Epithelial cell of proximal tubule (primary cell): ENCODE data around the gene LARGE2. TPM values are rescaled to one million over a fixed set of nuclear protein-coding genes. Genes with fewer than 3 reads are reported as not detected.
A peak's percentile ranks its signal among the peaks of the same experiment; 100 is the strongest.

Source experiments
- DNase-seq: peaks from one replicate; pipeline ENCODE4 v3.0.0-alpha.2; 2011; ENCODE audit warnings: low read depth
- H3K4me3 ChIP-seq: 2 replicates; pipeline ENCODE4 v1.5.1; 2011; ENCODE audit warnings: low read depth, mild to moderate bottlenecking, low read length
- total RNA-seq: library from RNA; depleted of rRNA; stranded (reverse); fragments of >200 nt; gene quantifications from 2 replicates; pipeline ENCODE4 v1.2.3, GENCODE V29; 2015
- TF ChIP-seq, protein P1 (sequence below): conservative IDR thresholded peaks from 2 replicates; pipeline ENCODE4 v1.5.1; 2012; ENCODE audit warnings: low read depth, mild to moderate bottlenecking, low read length

Gene LARGE2
- total RNA-seq, 1 donor from 2014 or later: 3.3 TPM

DNA sequence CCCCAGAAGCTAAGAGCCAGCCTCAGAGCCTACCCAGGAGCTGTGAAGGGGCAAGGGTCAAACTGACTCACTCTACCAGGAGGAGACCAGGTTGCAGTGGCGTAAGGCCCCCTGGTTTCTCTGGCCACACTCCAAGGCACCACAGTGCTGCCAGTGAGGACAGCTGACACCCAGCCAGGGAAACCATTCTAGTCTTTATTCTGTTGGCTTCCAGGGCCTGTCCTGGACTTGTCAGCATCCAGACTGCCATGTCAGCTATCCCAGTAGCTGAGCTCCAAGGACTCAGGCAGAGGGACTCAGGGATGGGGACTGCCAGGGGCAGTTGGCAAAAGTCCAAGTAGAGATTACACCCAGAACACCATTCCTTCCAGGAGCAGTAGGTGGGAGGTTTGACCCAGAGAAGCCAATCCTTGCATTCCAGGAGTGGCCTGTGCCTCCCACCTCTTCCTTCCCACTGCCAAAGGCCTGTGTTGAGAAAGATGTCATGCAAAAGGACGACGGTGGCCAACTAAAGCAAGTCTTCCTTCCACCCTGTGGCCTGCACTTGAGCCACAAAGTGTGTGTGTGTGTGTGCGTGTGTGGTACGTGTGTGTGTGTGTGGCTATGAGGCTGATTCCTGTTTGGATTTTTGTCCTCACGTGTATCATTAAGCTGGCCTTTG is 40.6 kb upstream of the LARGE2 start:
- TF ChIP-seq, protein P1, sequence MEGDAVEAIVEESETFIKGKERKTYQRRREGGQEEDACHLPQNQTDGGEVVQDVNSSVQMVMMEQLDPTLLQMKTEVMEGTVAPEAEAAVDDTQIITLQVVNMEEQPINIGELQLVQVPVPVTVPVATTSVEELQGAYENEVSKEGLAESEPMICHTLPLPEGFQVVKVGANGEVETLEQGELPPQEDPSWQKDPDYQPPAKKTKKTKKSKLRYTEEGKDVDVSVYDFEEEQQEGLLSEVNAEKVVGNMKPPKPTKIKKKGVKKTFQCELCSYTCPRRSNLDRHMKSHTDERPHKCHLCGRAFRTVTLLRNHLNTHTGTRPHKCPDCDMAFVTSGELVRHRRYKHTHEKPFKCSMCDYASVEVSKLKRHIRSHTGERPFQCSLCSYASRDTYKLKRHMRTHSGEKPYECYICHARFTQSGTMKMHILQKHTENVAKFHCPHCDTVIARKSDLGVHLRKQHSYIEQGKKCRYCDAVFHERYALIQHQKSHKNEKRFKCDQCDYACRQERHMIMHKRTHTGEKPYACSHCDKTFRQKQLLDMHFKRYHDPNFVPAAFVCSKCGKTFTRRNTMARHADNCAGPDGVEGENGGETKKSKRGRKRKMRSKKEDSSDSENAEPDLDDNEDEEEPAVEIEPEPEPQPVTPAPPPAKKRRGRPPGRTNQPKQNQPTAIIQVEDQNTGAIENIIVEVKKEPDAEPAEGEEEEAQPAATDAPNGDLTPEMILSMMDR: no peak
- H3K4me3 ChIP-seq: no peak overlapping the region
- no peak for DNase-seq

GRCh38 chr11:45884596-45885185 is 37.8 kb upstream of the LARGE2 start:
- TF ChIP-seq, protein P1: no peak
- no peak overlapping the region for H3K4me3 ChIP-seq
- no peak for DNase-seq

- no peak for DNase-seq
- TF ChIP-seq, protein P1: no peak
- peak within 1 kb of the TSS; percentile 54 for H3K4me3 ChIP-seq
Observed at GRCh38 chr11:45885274-45885920, 37.1 kb upstream of the LARGE2 start, which contains the start of gene MAPK8IP1. Gene MAPK8IP1 (plus strand): TSS chr11:45885651. CDS start chr11:45885821, 170 bp downstream.

GRCh38 chr11:45885921-45886721 is 36.3 kb upstream of the LARGE2 start:
- peak overlapping the region; percentile 54 for H3K4me3 ChIP-seq
- no peak for DNase-seq
- TF ChIP-seq, protein P1: no peak

DNA sequence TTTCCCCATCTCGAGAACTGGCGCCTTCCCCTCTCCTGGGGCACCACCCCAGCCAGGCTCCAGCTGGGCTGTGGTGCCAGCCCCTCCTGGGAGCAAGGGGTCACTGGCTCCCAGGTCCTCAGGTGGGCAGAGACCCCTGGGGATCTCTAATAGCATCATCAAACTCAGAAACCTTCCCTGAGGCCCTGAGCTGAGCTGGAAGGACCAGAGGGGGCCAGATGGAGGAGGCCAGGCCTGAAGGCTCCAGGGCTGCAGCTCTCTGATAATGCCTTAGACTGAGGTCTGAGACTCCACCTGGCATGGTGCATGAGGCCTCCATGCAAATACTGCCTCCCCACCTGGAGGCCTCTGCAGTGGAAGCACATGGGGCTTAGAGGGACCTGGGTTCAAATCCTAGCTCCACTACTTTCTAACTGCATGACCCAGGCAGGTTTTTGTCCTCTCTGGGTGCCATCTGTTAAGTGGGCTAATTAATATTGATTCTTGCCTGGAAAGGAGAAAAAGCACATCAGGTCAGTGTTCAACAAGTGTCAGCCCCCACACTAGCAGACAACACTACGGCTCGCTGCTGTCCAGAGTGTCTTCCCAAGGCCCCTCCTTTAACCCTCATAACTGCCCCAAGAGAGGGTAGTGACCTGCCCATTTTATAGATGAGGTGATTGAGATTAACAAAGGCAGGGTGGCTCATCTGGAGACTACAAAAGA is 35.5 kb upstream of the LARGE2 start:
- no peak for DNase-seq
- H3K4me3 ChIP-seq: no peak overlapping the region
- TF ChIP-seq, protein P1: no peak

DNA sequence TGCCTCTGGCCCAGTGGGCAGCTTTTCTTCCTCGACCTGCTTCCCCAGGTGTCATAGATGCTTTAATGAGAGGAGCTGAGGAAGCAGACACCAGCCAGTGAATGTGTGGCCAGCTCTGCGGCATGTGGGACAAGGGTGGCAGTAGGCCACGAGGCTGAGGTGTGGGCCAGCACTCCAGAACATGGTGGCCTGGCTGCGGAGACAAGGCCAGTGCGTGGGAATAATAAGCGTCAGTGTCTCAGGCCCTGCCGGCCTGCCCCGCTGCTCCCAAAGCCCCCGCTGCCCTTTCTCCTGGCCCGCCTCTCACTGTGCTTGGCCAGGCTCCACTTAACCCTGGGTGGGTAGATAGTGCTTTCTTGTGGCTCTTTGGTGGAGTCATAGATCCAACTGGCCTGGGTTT is 34.9 kb upstream of the LARGE2 start:
- no peak for DNase-seq
- H3K4me3 ChIP-seq: no peak overlapping the region
- TF ChIP-seq, protein P1: no peak
